Endothelial cell (in vitro differentiated cells): ENCODE measurements around the gene CALB2. TPM values are rescaled to one million over a fixed set of nuclear protein-coding genes. Genes with fewer than 3 reads are reported as not detected.

ENCODE experiments used
- DNase-seq: peaks from one replicate; pipeline ENCODE4 v3.0.0; 2021; ENCODE audit warnings: low spot score
- H3K27ac Mint-ChIP-seq: one replicate; pipeline ENCODE4 v1.8.0; 2021; ENCODE audit warnings: mixed read lengths, inconsistent platforms; ENCODE audit not compliant: unreplicated experiment
- H3K27me3 Mint-ChIP-seq: one replicate; pipeline ENCODE4 v1.8.0; 2021; ENCODE audit warnings: mild to moderate bottlenecking, moderate library complexity, mixed read lengths, inconsistent platforms; ENCODE audit not compliant: unreplicated experiment
- H3K36me3 Mint-ChIP-seq: one replicate; pipeline ENCODE4 v1.8.0; 2021; ENCODE audit warnings: mild to moderate bottlenecking, low read depth, mixed read lengths, inconsistent platforms; ENCODE audit not compliant: unreplicated experiment
- H3K4me1 Mint-ChIP-seq: one replicate; pipeline ENCODE4 v1.8.0; 2021; ENCODE audit warnings: mild to moderate bottlenecking, mixed read lengths, inconsistent platforms; ENCODE audit not compliant: unreplicated experiment
- H3K4me3 Mint-ChIP-seq: one replicate; pipeline ENCODE4 v1.8.0; 2021; ENCODE audit warnings: mild to moderate bottlenecking, mixed read lengths, inconsistent platforms; ENCODE audit not compliant: unreplicated experiment
- H3K9me3 Mint-ChIP-seq: one replicate; pipeline ENCODE4 v1.8.0; 2021; ENCODE audit warnings: mixed read lengths, inconsistent platforms; ENCODE audit not compliant: unreplicated experiment
- CTCF ChIP-seq: fragments of 200-600 bp; sonication (generic); IDR thresholded peaks from one replicate; pipeline ENCODE4 v1.5.0; 2021; ENCODE audit warnings: antibody characterized with exemption; ENCODE audit not compliant: unreplicated experiment
- total RNA-seq: library from RNA; stranded (reverse); fragmentation: NEBNext Ultra II Directional; extraction: Animal tissue kit (Norgen Biotek cat#: 25700); gene quantifications from one replicate; pipeline ENCODE4 v1.2.1, GENCODE V29; 2021; ENCODE audit not compliant: unreplicated experiment

The CALB2 gene
- total RNA-seq, 1 donor from 2014 or later = 12.9 TPM

- Mint-ChIP-seq H3K9me3 (no peaks in the 10 kb centered on the region), H3K4me3 (no peak overlapping the region), H3K36me3 (no peaks in the 10 kb centered on the region), H3K4me1 (peaks cover 2% of the 10 kb centered on the region), H3K27ac (no peak overlapping the region), H3K27me3 (peaks cover 2% of the 10 kb centered on the region)
- TF ChIP-seq CTCF = no peak
- no peak for DNase-seq
These were observed 73.5 kb downstream of the CALB2 start for GRCh38 chr16:71431991-71432390.

- no peaks in the 10 kb centered on the region for H3K36me3 Mint-ChIP-seq
- H3K4me3 Mint-ChIP-seq = no peak overlapping the region
- H3K27ac Mint-ChIP-seq = no peak overlapping the region
- no peak for DNase-seq
- H3K27me3 Mint-ChIP-seq = peaks cover 4% of the 10 kb centered on the region
- TF ChIP-seq CTCF = no peak
- H3K4me1 Mint-ChIP-seq = no peaks in the 10 kb centered on the region
- H3K9me3 Mint-ChIP-seq = no peaks in the 10 kb centered on the region
These were observed 74.4 kb downstream of the CALB2 start for GRCh38 chr16:71432906-71433305.

DNA sequence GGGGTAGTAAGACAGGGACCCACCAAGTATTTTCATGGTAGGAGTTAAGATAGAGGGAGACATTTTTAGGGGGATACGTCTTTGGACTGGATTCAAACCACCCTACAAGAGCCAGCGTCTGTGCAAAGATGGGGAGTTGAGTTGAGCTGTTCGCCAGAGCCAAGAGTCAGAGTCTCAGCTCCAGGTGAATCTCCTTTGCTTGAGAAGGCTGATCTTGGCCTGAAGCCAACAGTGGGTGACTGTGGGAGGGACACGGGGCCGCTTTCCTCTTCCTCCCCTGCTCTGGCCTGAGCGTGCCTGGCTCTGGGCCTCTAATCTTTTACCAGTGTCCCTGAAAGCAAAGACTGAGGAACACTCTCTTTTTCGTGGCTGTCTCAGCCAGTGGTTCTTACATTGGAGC is 78.0 kb downstream of the CALB2 start:
- Mint-ChIP-seq H3K4me1 (no peaks in the 10 kb centered on the region), H3K27me3 (peaks cover 9% of the 10 kb centered on the region), H3K27ac (peak overlapping the region; percentile 36), H3K9me3 (no peaks in the 10 kb centered on the region), H3K4me3 (no peak overlapping the region), H3K36me3 (no peaks in the 10 kb centered on the region)
- no peak for DNase-seq
- no peak for TF ChIP-seq CTCF

GRCh38 chr16:71439523-71439922 is 81.0 kb downstream of the CALB2 start:
- TF ChIP-seq CTCF = no peak
- H3K9me3 Mint-ChIP-seq = peaks cover 5% of the 10 kb centered on the region
- no peak overlapping the region for H3K4me3 Mint-ChIP-seq
- H3K27ac Mint-ChIP-seq = no peak overlapping the region
- H3K36me3 Mint-ChIP-seq = peaks cover 8% of the 10 kb centered on the region
- DNase-seq = no peak
- H3K27me3 Mint-ChIP-seq = peaks cover 13% of the 10 kb centered on the region
- H3K4me1 Mint-ChIP-seq = no peaks in the 10 kb centered on the region

Other genes starting within 250 kb of the CALB2 start
- gene HYDIN, start 128.0 kb upstream of the CALB2 start, total RNA-seq = 2.5 TPM
- 26.7 TPM for gene CMTR2, start 69.3 kb upstream of the CALB2 start, total RNA-seq
- not detected for gene TLE7, start 83.3 kb downstream of the CALB2 start, total RNA-seq
- 8.3 TPM for gene ZNF23, start 103.5 kb downstream of the CALB2 start, total RNA-seq
- gene ZNF19, start 130.6 kb downstream of the CALB2 start, total RNA-seq = 7.5 TPM
- gene CHST4, start 167.7 kb downstream of the CALB2 start, total RNA-seq = 0.13 TPM
- not detected for gene TAT, start 218.4 kb downstream of the CALB2 start, total RNA-seq